Germinal center (tissue), 1 donor: ENCODE measurements around the gene CSK.

Source experiments
- DNase-seq: peaks from one replicate; pipeline ENCODE4 v3.0.0; 2012; ENCODE audit warnings: mixed read lengths, low spot score

Gene CSK

DNA sequence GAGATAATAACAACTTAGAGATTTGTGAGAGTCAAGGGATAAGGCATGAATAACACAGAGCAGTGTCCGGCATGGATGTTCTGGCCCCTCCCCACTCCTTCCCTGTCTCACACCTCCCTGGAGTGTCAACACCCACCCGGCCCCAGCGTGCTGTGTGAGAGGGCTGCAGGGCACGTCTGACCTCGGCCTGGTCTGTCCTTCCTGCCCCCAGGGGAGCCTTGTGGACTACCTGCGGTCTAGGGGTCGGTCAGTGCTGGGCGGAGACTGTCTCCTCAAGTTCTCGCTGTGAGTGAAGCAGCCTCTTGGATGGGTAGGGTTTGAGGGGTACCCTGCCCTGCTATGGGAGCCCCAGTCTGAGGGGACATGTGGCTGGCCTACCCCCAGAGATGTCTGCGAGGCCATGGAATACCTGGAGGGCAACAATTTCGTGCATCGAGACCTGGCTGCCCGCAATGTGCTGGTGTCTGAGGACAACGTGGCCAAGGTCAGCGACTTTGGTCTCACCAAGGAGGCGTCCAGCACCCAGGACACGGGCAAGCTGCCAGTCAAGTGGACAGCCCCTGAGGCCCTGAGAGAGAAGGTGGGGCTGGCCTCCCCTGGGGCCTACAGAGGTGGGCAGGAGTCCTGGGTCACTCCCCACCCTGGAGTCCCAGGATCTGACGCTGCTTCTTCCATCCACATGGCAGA, 19.6 kb downstream of the CSK start:
- DNase-seq = no peak

- no peak for DNase-seq
These were observed 20.4 kb downstream of the CSK start for GRCh38 chr15:74802290-74802689.

- no peak for DNase-seq
These were observed 21.1 kb downstream of the CSK start for GRCh38 chr15:74802862-74803447.

- DNase-seq = no peak
These were observed 23.1 kb downstream of the CSK start for GRCh38 chr15:74804935-74805334.

GRCh38 chr15:74807282-74807681, 25.4 kb downstream of the CSK start:
- DNase-seq = no peak

DNA sequence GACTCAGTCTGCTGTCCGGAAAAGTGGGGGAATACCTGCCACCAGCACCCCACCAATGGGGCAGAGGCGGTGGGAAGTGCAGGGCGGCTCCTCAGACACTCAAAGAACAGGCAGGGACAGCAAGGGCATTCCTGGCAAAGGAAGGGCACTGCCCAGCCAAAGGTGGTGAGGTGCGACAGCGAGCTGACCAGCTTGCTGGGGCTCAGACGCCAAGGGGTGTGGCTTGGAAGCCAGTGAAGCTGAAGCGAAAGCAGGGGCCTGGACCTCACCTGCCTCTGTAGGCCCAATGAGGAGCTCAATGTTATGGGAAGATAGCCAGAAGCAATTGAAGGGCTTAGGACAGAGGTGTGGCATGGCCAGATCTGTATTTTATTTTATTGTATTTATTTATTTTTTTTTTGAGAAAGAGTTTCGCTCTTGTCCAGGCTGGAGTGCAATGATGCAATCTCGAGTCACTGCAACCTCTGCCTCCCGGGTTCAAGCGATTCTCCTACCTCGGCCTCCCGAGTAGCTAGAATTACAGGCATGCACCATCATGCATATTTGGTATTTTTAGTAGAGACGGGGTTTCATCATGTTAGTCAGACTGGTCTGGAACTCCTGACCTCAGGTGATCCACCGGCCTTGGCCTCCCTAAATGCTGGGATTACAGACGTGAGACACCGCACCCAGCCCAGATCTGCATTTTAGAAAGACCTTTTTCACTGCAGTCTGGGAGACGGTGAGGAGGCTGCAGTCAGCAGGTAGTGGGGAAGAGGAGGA, 26.4 kb downstream of the CSK start:
- no peak for DNase-seq

- no peak for DNase-seq
These were observed 27.0 kb downstream of the CSK start for GRCh38 chr15:74808840-74809229.

GRCh38 chr15:74809242-74809641, 27.4 kb downstream of the CSK start:
- DNase-seq = no peak

DNA sequence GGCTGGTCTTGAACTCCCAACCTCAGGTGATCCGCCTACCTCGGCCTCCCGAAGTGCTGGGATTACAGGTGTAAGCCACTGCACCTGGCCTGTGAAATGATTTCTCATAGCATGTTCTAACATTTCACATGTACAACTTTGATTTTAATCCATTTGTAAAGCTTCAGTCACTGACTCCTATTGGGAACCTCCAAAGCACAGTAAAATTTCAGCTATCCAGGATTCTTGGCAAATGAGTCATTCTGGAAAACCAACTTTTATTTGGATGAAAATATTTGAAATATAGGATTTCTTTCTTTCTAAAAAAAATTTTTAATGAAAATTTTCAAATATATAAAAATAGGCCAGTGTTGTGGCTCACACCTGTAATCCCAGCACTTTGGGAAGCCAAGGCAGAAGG, 28.1 kb downstream of the CSK start:
- no peak for DNase-seq

GRCh38 chr15:74812533-74812932, 30.7 kb downstream of the CSK start, which contains the start of gene LMAN1L:
LMAN1L (plus strand) TSS chr15:74812835; CDS start chr15:74812855, 20 bp downstream.
- no peak for DNase-seq

DNA sequence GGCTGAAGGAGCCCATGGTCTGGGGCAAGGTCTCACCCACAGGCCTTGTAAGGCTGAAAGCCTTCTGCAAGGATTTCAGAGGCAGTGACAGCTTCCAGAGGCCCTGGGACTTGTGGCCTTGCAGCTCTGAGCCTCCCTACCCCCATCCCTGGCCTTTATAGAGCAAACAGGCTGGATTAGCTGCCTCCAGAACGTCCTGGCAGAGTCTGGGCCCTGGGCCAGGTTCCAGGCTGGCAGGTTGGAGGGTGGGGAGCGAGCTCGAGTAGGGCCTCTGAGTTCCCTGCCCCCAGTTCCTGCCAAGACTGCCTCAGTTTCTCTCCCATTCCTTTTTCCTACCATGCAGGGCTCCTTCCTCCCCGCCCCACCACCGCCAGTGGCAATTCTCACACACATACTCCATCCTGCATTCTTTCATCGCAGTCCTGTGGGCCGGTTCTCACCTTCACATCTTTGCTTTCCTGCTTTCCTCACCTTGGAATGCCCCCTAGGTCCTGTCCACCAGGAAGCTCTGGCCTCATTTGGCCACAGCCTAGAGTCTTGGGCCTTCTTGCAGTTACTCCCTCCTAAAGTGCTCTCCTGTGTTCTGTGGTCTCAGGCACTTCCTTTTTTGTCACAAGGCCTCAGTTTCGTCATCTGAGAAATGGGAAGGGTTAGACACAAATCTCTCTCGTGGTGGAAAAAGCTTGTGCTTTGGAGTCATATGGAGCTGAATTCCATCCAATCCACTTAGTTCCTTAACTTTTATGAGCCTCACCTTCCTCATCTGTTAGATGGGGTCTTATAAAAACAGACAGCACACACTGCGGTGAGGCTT, 33.4 kb downstream of the CSK start:
- DNase-seq = no peak

DNA sequence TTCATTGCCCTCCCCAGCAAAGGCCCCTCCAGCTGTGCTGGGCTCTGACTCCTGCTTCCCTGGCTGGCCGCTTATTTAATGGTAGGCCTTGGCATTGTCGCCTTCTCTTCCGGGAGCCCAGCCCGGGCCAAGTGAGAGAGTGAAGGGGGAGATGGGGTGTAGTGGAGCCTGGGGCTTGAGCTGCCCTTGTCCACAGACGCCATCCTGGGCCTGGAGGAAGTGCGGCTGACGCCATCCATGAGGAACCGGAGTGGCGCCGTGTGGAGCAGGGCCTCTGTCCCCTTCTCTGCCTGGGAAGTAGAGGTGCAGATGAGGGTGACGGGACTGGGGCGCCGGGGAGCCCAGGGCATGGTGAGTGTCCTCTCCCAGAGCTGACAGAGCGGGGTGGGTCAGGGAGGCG, 34.1 kb downstream of the CSK start:
- no peak for DNase-seq

DNA sequence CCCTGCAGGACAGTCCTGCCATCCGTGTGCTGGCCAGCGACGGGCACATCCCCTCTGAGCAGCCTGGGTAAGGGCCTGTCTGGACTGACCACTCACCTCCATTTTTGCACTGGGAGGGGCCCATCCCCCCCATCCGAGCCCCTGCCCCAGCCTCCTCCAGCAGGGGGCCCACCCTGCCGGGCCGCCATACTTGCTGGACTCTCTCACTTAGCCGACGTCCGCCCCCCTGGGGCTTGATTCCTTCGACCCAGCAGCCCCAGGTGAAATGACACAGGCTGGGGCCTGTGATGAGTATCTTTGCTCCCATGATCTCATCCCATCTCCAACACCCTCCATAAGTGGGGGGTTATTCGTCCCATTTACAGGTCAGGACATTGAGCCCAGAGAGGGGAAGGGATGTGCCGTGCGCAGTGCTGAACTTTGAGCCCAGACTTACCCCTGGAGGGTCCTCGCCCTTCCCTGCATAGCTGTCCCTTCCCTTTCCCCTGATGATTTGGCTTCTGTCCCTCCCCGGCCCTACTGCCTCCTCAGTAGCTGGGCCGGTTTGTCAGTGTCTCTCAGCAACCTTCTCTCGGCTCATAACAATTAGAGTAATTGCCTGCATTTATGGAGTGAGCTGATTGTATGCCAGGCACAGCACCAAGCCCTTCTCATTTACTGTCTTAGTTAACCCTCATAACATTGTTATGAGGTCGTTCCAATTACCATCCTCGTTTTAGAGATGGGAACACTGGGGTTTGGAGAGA, 34.9 kb downstream of the CSK start:
- no peak for DNase-seq

DNA sequence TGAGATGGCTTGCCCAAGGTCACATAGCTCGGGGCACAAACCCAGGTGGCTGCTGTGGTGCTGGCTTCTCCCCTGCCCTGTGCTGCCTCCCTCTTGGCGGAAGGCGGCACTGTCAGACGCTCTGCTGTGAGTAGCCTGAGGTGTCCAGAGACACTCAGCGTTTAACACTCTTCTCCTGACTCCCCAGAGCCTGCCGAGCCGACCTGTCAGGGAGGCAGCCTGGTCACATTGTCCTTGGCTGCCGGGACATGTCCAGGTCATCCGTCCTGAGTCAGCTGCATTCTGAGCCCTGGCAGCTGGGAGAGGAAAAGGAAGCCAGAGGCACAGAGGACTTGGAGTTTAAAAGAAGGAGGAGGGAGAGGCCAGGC, 35.5 kb downstream of the CSK start:
- no peak for DNase-seq

GRCh38 chr15:74820056-74820455, 38.2 kb downstream of the CSK start:
- no peak for DNase-seq

- peak; percentile 90 for DNase-seq
These were observed 39.4 kb downstream of the CSK start for GRCh38 chr15:74821091-74821789.

DNA sequence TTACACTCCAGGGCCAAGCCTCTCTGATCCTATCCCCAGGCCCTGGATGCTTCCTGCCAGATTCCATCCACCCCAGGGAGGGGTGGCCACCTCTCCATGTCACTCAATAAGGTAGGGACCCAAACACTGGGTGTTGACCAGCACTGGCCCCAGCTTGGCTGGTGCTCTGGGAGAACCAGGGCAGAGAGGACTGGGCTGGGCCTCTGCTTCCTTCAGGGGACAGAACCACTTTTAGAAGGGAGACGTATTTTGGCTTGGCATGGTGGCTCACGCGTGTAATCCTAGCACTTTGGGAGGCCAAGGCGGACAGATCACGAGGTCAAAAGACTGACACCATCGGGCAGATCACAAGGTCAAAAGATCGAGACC, 39.9 kb downstream of the CSK start:
- no peak for DNase-seq

- DNase-seq = no peak
These were observed 40.4 kb downstream of the CSK start for GRCh38 chr15:74822233-74822632.

GRCh38 chr15:74823324-74823723, 41.4 kb downstream of the CSK start:
- DNase-seq = no peak

DNA sequence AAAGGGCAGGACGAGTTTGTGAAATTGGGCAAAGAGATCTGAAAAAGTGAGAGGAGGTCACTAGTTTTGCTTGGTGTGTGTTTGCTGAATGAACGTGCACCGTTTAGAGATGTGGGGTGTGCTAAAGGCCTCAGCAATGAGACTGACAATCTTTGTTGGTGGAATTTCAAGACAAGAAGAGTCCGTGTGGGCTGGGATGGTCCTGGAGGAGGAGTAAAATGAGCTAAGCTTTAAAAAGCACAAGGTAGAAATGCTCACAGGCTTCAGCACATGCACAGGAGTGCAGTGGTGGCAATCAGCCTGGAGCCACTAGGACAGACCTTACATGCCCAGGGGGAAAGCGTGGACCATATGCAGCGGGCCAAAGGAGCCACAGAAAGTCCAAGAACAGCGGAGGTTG, 43.1 kb downstream of the CSK start:
- no peak for DNase-seq

DNA sequence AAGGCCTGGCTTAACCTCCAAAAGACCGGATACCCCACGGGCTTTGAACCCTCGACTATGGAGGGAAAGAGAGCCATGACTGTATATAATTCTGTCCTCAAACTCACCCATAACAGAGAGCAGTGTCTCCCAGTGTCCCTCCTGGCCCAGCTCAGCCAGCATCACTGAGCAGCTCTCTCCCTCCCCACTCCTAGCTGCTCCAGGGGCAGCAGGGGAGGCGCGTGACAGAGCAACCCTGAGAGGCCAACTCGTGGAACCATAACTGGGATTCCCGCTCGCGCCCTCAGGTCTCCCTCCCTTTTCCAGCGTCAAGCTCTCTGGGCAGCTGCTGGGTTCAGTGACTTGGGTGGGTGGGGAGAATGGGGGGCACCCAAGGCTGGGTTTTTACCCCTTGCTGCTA, 44.0 kb downstream of the CSK start:
- no peak for DNase-seq
